ENCODE measurements around the gene CAMK1D.

Gene CAMK1D

GRCh38 chr10:12377658-12378290 is 28.4 kb downstream of the CAMK1D start:
- DNase-seq = no peak

GRCh38 chr10:12380999-12381398 is 31.7 kb downstream of the CAMK1D start:
- DNase-seq = peak; percentile 16

- DNase-seq = peak; percentile 68
Observed at GRCh38 chr10:12381536-12382156, 32.3 kb downstream of the CAMK1D start.

GRCh38 chr10:12382157-12382548 is 32.8 kb downstream of the CAMK1D start:
- DNase-seq = no peak

GRCh38 chr10:12382956-12383531 is 33.7 kb downstream of the CAMK1D start:
- DNase-seq = no peak

GRCh38 chr10:12384906-12385305 is 35.6 kb downstream of the CAMK1D start:
- DNase-seq = no peak

GRCh38 chr10:12387561-12388210 is 38.3 kb downstream of the CAMK1D start:
- peak; percentile 61 for DNase-seq

- no peak for DNase-seq
Observed at GRCh38 chr10:12388671-12389070, 39.3 kb downstream of the CAMK1D start.

GRCh38 chr10:12389154-12389734 is 39.9 kb downstream of the CAMK1D start:
- DNase-seq = peak; percentile 54

GRCh38 chr10:12390733-12391132 is 41.4 kb downstream of the CAMK1D start:
- DNase-seq = no peak

- no peak for DNase-seq
Observed at GRCh38 chr10:12391206-12391605, 41.9 kb downstream of the CAMK1D start.

GRCh38 chr10:12393831-12394230 is 44.5 kb downstream of the CAMK1D start:
- DNase-seq = no peak

- DNase-seq = no peak
Observed at GRCh38 chr10:12394241-12395033, 45.1 kb downstream of the CAMK1D start.

GRCh38 chr10:12396093-12396492 is 46.7 kb downstream of the CAMK1D start:
- DNase-seq = no peak

GRCh38 chr10:12396567-12396966 is 47.2 kb downstream of the CAMK1D start:
- no peak for DNase-seq

- no peak for DNase-seq
Observed at GRCh38 chr10:12397147-12397896, 48.0 kb downstream of the CAMK1D start.

GRCh38 chr10:12397941-12398340 is 48.6 kb downstream of the CAMK1D start:
- no peak for DNase-seq

- no peak for DNase-seq
Observed at GRCh38 chr10:12400266-12400931, 51.1 kb downstream of the CAMK1D start.

- DNase-seq = no peak
Observed at GRCh38 chr10:12401466-12401865, 52.1 kb downstream of the CAMK1D start.

- no peak for DNase-seq
Observed at GRCh38 chr10:12403119-12403518, 53.8 kb downstream of the CAMK1D start.
